Measurements from ENCODE around the gene OAT.

DNA sequence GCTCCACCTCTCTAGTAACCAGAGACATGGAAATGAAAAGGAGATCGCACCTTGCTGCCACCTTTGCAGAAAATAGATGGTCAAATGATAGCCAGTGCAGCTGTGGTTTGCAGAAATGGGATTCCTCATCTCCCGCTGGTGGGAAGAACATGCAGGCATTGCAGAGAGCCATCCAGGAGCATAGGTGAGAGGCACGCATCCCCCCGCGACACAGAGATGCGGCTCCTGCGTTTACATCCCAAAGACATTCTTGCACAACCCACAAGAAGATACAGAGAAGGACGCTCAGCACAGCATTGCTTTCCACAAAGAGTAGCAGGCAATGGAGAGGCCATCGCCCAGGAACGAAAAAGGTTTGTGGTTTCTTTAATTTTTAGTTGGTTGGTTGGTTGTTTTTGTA lies 56.2 kb downstream of the OAT start:
- TF ChIP-seq, protein P1, sequence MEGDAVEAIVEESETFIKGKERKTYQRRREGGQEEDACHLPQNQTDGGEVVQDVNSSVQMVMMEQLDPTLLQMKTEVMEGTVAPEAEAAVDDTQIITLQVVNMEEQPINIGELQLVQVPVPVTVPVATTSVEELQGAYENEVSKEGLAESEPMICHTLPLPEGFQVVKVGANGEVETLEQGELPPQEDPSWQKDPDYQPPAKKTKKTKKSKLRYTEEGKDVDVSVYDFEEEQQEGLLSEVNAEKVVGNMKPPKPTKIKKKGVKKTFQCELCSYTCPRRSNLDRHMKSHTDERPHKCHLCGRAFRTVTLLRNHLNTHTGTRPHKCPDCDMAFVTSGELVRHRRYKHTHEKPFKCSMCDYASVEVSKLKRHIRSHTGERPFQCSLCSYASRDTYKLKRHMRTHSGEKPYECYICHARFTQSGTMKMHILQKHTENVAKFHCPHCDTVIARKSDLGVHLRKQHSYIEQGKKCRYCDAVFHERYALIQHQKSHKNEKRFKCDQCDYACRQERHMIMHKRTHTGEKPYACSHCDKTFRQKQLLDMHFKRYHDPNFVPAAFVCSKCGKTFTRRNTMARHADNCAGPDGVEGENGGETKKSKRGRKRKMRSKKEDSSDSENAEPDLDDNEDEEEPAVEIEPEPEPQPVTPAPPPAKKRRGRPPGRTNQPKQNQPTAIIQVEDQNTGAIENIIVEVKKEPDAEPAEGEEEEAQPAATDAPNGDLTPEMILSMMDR (conservative IDR thresholded peaks at IDR 0.05; ENCODE audit: low read depth, low read length): no peak
- no peak for TF ChIP-seq EZH2 (IDR thresholded peaks at IDR 0.05; ENCODE audit: low read length, unreplicated experiment)

All from PC-3 (cell line).